ENCODE results near the gene ARHGAP10.

GRCh38 chr4:147813973-147814372 lies 82.1 kb downstream of the ARHGAP10 start:
- TF ChIP-seq, protein P1, sequence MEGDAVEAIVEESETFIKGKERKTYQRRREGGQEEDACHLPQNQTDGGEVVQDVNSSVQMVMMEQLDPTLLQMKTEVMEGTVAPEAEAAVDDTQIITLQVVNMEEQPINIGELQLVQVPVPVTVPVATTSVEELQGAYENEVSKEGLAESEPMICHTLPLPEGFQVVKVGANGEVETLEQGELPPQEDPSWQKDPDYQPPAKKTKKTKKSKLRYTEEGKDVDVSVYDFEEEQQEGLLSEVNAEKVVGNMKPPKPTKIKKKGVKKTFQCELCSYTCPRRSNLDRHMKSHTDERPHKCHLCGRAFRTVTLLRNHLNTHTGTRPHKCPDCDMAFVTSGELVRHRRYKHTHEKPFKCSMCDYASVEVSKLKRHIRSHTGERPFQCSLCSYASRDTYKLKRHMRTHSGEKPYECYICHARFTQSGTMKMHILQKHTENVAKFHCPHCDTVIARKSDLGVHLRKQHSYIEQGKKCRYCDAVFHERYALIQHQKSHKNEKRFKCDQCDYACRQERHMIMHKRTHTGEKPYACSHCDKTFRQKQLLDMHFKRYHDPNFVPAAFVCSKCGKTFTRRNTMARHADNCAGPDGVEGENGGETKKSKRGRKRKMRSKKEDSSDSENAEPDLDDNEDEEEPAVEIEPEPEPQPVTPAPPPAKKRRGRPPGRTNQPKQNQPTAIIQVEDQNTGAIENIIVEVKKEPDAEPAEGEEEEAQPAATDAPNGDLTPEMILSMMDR (IDR thresholded peaks at IDR 0.05): no peak
- TF ChIP-seq POLR2A (IDR thresholded peaks at IDR 0.05): no peak

All from testis (tissue), 2 donors.